Left ventricle myocardium superior (tissue), 1 donor: ENCODE results near the gene STOX1. TPM values are rescaled to one million over a fixed set of nuclear protein-coding genes. Genes with fewer than 3 reads are reported as not detected.
"Not testable (repeated sequence)": the region's sequence is repeated elsewhere in the genome, so short reads cannot be mapped to it uniquely, and the experiment has no call there.

Experiments
- ATAC-seq: fragments of 200-7000 bp; cut with Tn5 transposase; one replicate; pipeline ENCODE4 v1.9.1; 2020; ENCODE audit warnings: mild to moderate bottlenecking, moderate library complexity
- DNase-seq: peaks from one replicate; pipeline ENCODE4 v3.0.0-alpha.2; 2020
- intact Hi-C: fragments of 100-400 bp; cut with micrococcal nuclease; formaldehyde crosslinking; loops from one replicate; pipeline ENCODE4 v1.11.0; 2022
- long read RNA-seq: library from polyadenylated mRNA; unstranded; transcript quantifications from one replicate; pipeline ENCODE4 v2.0.0, GENCODE V29; 2021
- total RNA-seq: library from RNA; stranded (reverse); fragmentation: NEBNext Ultra II Directional; extraction: Animal tissue kit (Norgen Biotek cat#: 25700); gene quantifications from one replicate; pipeline ENCODE4 v1.2.1, GENCODE V29; 2021
- donor health status: DM: no; HTN: yes; CAD: no; lungs with severe emphysema.

Gene STOX1
- 0.15 TPM for total RNA-seq
- long read RNA-seq, partial matches to known transcripts, result 1 of 2 reads
- long read RNA-seq, other reads (novel, unspliced or antisense), result 1 of 2 reads

- ATAC-seq (peak; percentile 89), DNase-seq (peak; percentile 68)
- intact Hi-C loops, result no loop called here
Measured at GRCh38 chr10:68826764-68827591, at the start of gene STOX1. Gene STOX1, plus strand, starts transcription at chr10:68827531. Its CDS starts 93 bp downstream, at chr10:68827624.

GRCh38 chr10:68781613-68782574 lies 45.4 kb upstream of the STOX1 start:
- DNase-seq (no peak), ATAC-seq (no peak)
- intact Hi-C loops, result no loop called here

- DNase-seq, result no peak
- intact Hi-C loops, result no loop called here
- ATAC-seq, result no peak
Measured at GRCh38 chr10:68784476-68784875, 42.9 kb upstream of the STOX1 start.

- intact Hi-C loops, result no loop called here
- ATAC-seq, result no peak
Measured at GRCh38 chr10:68787813-68788212, 39.5 kb upstream of the STOX1 start.

GRCh38 chr10:68790476-68790875 lies 36.9 kb upstream of the STOX1 start:
- ATAC-seq (no peak), DNase-seq (no peak)
- intact Hi-C loops, result no loop called here

More at GRCh38 chr10:68787813-68788212, 39.5 kb upstream of the STOX1 start:
- DNase-seq, result no peak

GRCh38 chr10:68792115-68792514 lies 35.2 kb upstream of the STOX1 start:
- DNase-seq, result no peak
- no peak for ATAC-seq
- intact Hi-C loops, result no loop called here

GRCh38 chr10:68795886-68796532 lies 31.3 kb upstream of the STOX1 start:
- DNase-seq (no peak), ATAC-seq (no peak)
- intact Hi-C loops, result no loop called here

- DNase-seq (no peak), ATAC-seq (no peak)
- intact Hi-C loops, result no loop called here
Measured at GRCh38 chr10:68796605-68797004, 30.7 kb upstream of the STOX1 start.

- ATAC-seq (no peak), DNase-seq (no peak)
- intact Hi-C loops, result no loop called here
Measured at GRCh38 chr10:68800211-68800610, 27.1 kb upstream of the STOX1 start.

GRCh38 chr10:68804692-68805091 lies 22.6 kb upstream of the STOX1 start:
- ATAC-seq, result no peak
- DNase-seq, result no peak
- intact Hi-C loops, result no loop called here

- DNase-seq, intact Hi-C loops, ATAC-seq: not testable (repeated sequence)
Measured at GRCh38 chr10:68810830-68811229, 16.5 kb upstream of the STOX1 start.

- intact Hi-C loops, result no loop called here
- DNase-seq, result no peak
- ATAC-seq, result no peak
Measured at GRCh38 chr10:68811314-68812009, 15.9 kb upstream of the STOX1 start.

GRCh38 chr10:68812420-68812819 lies 14.9 kb upstream of the STOX1 start:
- no peak for DNase-seq
- ATAC-seq, result no peak
- intact Hi-C loops, result no loop called here

- ATAC-seq, result no peak
- DNase-seq, result no peak
- intact Hi-C loops, result no loop called here
Measured at GRCh38 chr10:68813559-68813958, 13.8 kb upstream of the STOX1 start.

- DNase-seq, result no peak
- ATAC-seq, result no peak
- intact Hi-C loops, result no loop called here
Measured at GRCh38 chr10:68816796-68817412, 10.4 kb upstream of the STOX1 start.

- ATAC-seq, DNase-seq, intact Hi-C loops: not testable (repeated sequence)
Measured at GRCh38 chr10:68820359-68820758, 7.0 kb upstream of the STOX1 start.

- ATAC-seq, intact Hi-C loops, DNase-seq: not testable (repeated sequence)
Measured at GRCh38 chr10:68822626-68823025, 4.7 kb upstream of the STOX1 start.

GRCh38 chr10:68827592-68827959 lies 245 bp downstream of the STOX1 start:
- intact Hi-C loops, DNase-seq: not testable (repeated sequence)
- ATAC-seq, result peak; percentile 51
